ENCODE measurements around the gene PLA2G15.

Gene PLA2G15

DNA sequence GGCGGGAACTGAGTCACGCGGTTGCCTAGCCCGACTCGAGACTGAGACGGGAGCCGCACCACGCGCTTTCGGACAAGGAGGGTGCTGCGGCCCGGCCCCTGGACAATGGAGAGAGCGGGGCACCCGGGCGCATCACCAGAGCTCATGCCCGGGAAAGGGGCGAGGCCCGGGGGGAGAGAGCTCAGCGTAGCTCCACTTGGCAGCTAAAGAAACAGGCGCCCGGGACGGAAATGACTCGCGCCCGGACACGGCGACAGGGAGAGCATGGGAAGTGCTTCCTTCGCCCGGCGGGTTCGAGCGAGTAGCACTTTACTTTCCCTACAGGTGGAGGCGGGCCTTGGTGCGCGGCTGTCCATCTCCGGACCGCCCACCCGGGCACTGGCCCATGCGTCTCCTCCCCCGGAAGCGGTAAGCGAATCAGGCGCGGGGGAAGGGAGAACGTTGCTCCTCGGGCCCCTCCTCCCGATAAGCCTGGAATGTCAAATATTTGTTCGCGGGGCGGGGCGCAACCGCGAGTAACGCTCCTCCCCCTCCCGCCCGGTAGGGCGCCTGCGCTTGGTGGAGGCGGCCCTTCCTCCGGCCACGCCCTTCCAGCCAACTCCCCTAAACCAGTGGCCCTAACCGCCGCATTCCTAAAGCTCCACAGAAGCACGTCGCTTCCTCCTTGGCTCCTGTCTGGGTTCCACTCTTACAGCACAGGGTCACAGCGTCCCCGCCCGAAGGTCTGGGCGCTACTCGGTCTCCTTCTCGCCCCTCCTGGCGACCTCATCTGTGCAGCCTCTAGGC is 7.7 kb upstream of the PLA2G15 start:
- POLR2A ChIA-PET: interaction anchor here (0.5 to 3.3 kb wide), 12 partner anchors 10 to 215 kb away, joined by 3 to 34 read pairs (median 10); partner anchors contain the start of genes DDX28, DUS2, NFATC3 and PRMT7
- H3K4me1 ChIP-seq (ENCODE audit: control insufficient read depth, insufficient read depth, low read length): peaks cover 7% of the 10 kb centered on the region; the same call in 1 of the 2 replicates
- peaks cover 0 to 8% of the 10 kb centered on the region in 2 experiments; a peak in 1 of 3 replicates for H3K36me3 ChIP-seq (ENCODE audit: control insufficient read depth in 2 of 2, insufficient read depth in 1 of 2, low read length in 2 of 2)
- H3K9me3 ChIP-seq (ENCODE audit: control insufficient read depth, insufficient read depth, low read depth, low read length): no peaks in the 10 kb centered on the region
- H3K4me3 ChIP-seq (ENCODE audit: low read depth, low read length): peak overlapping the region; percentile 40
- CTCF ChIA-PET: interaction anchor here (0.6 to 1.5 kb wide), 6 partner anchors 24 to 154 kb away, joined by 3 to 5 read pairs (median 3); partner anchors contain the start of gene SLC7A6
- peak overlapping the region; percentile 75 for H3K27ac ChIP-seq (ENCODE audit: extremely low read depth, low read depth, low read length)
- TF ChIP-seq, protein P1, sequence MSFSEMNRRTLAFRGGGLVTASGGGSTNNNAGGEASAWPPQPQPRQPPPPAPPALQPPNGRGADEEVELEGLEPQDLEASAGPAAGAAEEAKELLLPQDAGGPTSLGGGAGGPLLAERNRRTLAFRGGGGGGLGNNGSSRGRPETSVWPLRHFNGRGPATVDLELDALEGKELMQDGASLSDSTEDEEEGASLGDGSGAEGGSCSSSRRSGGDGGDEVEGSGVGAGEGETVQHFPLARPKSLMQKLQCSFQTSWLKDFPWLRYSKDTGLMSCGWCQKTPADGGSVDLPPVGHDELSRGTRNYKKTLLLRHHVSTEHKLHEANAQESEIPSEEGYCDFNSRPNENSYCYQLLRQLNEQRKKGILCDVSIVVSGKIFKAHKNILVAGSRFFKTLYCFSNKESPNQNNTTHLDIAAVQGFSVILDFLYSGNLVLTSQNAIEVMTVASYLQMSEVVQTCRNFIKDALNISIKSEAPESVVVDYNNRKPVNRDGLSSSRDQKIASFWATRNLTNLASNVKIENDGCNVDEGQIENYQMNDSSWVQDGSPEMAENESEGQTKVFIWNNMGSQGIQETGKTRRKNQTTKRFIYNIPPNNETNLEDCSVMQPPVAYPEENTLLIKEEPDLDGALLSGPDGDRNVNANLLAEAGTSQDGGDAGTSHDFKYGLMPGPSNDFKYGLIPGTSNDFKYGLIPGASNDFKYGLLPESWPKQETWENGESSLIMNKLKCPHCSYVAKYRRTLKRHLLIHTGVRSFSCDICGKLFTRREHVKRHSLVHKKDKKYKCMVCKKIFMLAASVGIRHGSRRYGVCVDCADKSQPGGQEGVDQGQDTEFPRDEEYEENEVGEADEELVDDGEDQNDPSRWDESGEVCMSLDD (tag by site-specific recombination; IDR thresholded peaks at IDR 0.05): 0 out of 2 replicates have a peak, but pooled peaks have one; percentile 37
- TF ChIP-seq ZNF112 (tag by site-specific recombination; IDR thresholded peaks at IDR 0.05): no peak
- no peak for TF ChIP-seq ZNF571 (tag by site-specific recombination; IDR thresholded peaks at IDR 0.05)
- no peak for TF ChIP-seq ZNF214 (tag by site-specific recombination; IDR thresholded peaks at IDR 0.05; ENCODE audit: borderline replicate concordance)
- no peak for TF ChIP-seq YY2 (tag by site-specific recombination; IDR thresholded peaks at IDR 0.05)
- TF ChIP-seq MZF1 (tag by site-specific recombination; IDR thresholded peaks at IDR 0.05; ENCODE audit: borderline replicate concordance): no peak; the same call in 1 of the 2 replicates
- TF ChIP-seq, protein P2, sequence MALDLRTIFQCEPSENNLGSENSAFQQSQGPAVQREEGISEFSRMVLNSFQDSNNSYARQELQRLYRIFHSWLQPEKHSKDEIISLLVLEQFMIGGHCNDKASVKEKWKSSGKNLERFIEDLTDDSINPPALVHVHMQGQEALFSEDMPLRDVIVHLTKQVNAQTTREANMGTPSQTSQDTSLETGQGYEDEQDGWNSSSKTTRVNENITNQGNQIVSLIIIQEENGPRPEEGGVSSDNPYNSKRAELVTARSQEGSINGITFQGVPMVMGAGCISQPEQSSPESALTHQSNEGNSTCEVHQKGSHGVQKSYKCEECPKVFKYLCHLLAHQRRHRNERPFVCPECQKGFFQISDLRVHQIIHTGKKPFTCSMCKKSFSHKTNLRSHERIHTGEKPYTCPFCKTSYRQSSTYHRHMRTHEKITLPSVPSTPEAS (tag by site-specific recombination; IDR thresholded peaks at IDR 0.05): no peak
- peak; percentile 82; the same call in 1 of the 2 replicates for TF ChIP-seq KLF7 (tag by site-specific recombination; IDR thresholded peaks at IDR 0.05; ENCODE audit: borderline replicate concordance)
- 0 out of 2 replicates have a peak, but pooled peaks have one; percentile 24 for TF ChIP-seq ZSCAN16 (tag by site-specific recombination; IDR thresholded peaks at IDR 0.05)
- TF ChIP-seq ZNF747 (tag by site-specific recombination; IDR thresholded peaks at IDR 0.05): no peak
- TF ChIP-seq ZNF274 (IDR thresholded peaks at IDR 0.05; ENCODE audit: low read length): no peak
- no peak for TF ChIP-seq ZNF274 (tag by site-specific recombination; IDR thresholded peaks at IDR 0.05; ENCODE audit: borderline replicate concordance)
- TF ChIP-seq ZNF169 (tag by site-specific recombination; IDR thresholded peaks at IDR 0.05): no peak
- TF ChIP-seq, protein P3, sequence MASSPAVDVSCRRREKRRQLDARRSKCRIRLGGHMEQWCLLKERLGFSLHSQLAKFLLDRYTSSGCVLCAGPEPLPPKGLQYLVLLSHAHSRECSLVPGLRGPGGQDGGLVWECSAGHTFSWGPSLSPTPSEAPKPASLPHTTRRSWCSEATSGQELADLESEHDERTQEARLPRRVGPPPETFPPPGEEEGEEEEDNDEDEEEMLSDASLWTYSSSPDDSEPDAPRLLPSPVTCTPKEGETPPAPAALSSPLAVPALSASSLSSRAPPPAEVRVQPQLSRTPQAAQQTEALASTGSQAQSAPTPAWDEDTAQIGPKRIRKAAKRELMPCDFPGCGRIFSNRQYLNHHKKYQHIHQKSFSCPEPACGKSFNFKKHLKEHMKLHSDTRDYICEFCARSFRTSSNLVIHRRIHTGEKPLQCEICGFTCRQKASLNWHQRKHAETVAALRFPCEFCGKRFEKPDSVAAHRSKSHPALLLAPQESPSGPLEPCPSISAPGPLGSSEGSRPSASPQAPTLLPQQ (tag by site-specific recombination; IDR thresholded peaks at IDR 0.05): peak; percentile 60
- TF ChIP-seq, protein P4, sequence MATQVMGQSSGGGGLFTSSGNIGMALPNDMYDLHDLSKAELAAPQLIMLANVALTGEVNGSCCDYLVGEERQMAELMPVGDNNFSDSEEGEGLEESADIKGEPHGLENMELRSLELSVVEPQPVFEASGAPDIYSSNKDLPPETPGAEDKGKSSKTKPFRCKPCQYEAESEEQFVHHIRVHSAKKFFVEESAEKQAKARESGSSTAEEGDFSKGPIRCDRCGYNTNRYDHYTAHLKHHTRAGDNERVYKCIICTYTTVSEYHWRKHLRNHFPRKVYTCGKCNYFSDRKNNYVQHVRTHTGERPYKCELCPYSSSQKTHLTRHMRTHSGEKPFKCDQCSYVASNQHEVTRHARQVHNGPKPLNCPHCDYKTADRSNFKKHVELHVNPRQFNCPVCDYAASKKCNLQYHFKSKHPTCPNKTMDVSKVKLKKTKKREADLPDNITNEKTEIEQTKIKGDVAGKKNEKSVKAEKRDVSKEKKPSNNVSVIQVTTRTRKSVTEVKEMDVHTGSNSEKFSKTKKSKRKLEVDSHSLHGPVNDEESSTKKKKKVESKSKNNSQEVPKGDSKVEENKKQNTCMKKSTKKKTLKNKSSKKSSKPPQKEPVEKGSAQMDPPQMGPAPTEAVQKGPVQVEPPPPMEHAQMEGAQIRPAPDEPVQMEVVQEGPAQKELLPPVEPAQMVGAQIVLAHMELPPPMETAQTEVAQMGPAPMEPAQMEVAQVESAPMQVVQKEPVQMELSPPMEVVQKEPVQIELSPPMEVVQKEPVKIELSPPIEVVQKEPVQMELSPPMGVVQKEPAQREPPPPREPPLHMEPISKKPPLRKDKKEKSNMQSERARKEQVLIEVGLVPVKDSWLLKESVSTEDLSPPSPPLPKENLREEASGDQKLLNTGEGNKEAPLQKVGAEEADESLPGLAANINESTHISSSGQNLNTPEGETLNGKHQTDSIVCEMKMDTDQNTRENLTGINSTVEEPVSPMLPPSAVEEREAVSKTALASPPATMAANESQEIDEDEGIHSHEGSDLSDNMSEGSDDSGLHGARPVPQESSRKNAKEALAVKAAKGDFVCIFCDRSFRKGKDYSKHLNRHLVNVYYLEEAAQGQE (tag by site-specific recombination; IDR thresholded peaks at IDR 0.05): no peak
- TF ChIP-seq SETDB1 (IDR thresholded peaks at IDR 0.05; ENCODE audit: insufficient read length, low read length): no peak
- TF ChIP-seq SP7 (tag by site-specific recombination; IDR thresholded peaks at IDR 0.05): peak; percentile 89
- TF ChIP-seq, protein P5, sequence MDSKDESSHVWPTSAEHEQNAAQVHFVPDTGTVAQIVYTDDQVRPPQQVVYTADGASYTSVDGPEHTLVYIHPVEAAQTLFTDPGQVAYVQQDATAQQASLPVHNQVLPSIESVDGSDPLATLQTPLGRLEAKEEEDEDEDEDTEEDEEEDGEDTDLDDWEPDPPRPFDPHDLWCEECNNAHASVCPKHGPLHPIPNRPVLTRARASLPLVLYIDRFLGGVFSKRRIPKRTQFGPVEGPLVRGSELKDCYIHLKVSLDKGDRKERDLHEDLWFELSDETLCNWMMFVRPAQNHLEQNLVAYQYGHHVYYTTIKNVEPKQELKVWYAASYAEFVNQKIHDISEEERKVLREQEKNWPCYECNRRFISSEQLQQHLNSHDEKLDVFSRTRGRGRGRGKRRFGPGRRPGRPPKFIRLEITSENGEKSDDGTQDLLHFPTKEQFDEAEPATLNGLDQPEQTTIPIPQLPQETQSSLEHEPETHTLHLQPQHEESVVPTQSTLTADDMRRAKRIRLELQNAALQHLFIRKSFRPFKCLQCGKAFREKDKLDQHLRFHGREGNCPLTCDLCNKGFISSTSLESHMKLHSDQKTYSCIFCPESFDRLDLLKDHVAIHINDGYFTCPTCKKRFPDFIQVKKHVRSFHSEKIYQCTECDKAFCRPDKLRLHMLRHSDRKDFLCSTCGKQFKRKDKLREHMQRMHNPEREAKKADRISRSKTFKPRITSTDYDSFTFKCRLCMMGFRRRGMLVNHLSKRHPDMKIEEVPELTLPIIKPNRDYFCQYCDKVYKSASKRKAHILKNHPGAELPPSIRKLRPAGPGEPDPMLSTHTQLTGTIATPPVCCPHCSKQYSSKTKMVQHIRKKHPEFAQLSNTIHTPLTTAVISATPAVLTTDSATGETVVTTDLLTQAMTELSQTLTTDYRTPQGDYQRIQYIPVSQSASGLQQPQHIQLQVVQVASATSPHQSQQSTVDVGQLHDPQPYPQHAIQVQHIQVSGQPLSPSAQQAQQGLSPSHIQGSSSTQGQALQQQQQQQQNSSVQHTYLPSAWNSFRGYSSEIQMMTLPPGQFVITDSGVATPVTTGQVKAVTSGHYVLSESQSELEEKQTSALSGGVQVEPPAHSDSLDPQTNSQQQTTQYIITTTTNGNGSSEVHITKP (tag by site-specific recombination; IDR thresholded peaks at IDR 0.05): peak; percentile 63
- no peak for TF ChIP-seq ZNF514 (tag by site-specific recombination; IDR thresholded peaks at IDR 0.05)
- TF ChIP-seq ZNF660 (tag by site-specific recombination; IDR thresholded peaks at IDR 0.05): 0 out of 2 replicates have a peak, but pooled peaks have one; percentile 47
- TF ChIP-seq ZNF560 (tag by site-specific recombination; IDR thresholded peaks at IDR 0.05; ENCODE audit: borderline replicate concordance): no peak
- TF ChIP-seq, protein P6, sequence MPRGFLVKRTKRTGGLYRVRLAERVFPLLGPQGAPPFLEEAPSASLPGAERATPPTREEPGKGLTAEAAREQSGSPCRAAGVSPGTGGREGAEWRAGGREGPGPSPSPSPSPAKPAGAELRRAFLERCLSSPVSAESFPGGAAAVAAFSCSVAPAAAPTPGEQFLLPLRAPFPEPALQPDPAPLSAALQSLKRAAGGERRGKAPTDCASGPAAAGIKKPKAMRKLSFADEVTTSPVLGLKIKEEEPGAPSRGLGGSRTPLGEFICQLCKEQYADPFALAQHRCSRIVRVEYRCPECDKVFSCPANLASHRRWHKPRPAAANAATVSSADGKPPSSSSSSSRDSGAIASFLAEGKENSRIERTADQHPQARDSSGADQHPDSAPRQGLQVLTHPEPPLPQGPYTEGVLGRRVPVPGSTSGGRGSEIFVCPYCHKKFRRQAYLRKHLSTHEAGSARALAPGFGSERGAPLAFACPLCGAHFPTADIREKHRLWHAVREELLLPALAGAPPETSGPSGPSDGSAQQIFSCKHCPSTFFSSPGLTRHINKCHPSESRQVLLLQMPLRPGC (tag by site-specific recombination; IDR thresholded peaks at IDR 0.05): peak; percentile 93

All from HEK293 (cell line).